ENCODE results near the gene NAPG. TPM values are rescaled to one million over a fixed set of nuclear protein-coding genes. Genes with fewer than 3 reads are reported as not detected.

Gene NAPG
- total RNA-seq, 1 experiment from 2014 or later, result 25.8 TPM

DNA sequence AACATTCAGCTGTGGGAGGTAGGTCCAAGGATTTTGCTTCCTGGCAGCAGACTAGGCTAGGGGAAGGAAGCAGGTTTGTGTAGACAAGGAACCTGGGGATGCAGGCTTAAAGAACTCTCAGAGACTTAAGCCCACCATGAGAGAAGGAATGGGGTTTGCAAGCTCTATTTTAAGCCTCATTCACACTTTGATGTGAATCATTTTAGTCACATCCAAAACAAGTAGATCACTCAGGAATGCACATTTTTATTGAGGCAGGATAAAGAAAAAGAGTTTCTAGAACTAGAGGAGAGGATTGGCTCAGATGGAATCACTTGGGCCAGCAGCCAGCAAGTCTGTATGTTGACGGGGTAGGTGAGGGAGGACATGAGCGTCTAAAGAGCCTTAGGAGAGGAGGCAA lies 3.3 kb upstream of the NAPG start:
- CTCF ChIA-PET, result no interaction called here
- H3K36me3 Mint-ChIP-seq, result no peaks in the 10 kb centered on the region
- DNase-seq (ENCODE audit: low spot score) (no peak), ATAC-seq (no peak)
- peaks cover 17% of the 10 kb centered on the region for H3K4me1 Mint-ChIP-seq
- peaks cover under 1% of the 10 kb centered on the region for H3K9me3 Mint-ChIP-seq
- no peaks in the 10 kb centered on the region for H3K27me3 Mint-ChIP-seq (ENCODE audit: low read depth)
- POLR2A ChIA-PET, result no interaction called here
- H3K27ac Mint-ChIP-seq, result no peak overlapping the region
- no peak overlapping the region for H3K4me3 Mint-ChIP-seq
- TF ChIP-seq SMAD4 (CRISPR knock-in tag; IDR thresholded peaks at IDR 0.05) (no peak), JUN (CRISPR knock-in tag; IDR thresholded peaks at IDR 0.05) (no peak), TCF7 (CRISPR knock-in tag; IDR thresholded peaks at IDR 0.05; ENCODE audit: low read depth) (no peak), ELF4 (CRISPR knock-in tag; IDR thresholded peaks at IDR 0.05; ENCODE audit: low read depth) (no peak), ZNF263 (CRISPR knock-in tag; IDR thresholded peaks at IDR 0.05; ENCODE audit: low read depth) (no peak), FOXJ3 (CRISPR knock-in tag; IDR thresholded peaks at IDR 0.05; ENCODE audit: borderline replicate concordance) (no peak), RELA (CRISPR knock-in tag; IDR thresholded peaks at IDR 0.05; ENCODE audit: borderline replicate concordance) (no peak), ZNF232 (CRISPR knock-in tag; IDR thresholded peaks at IDR 0.05) (no peak), TEAD4 (CRISPR knock-in tag; IDR thresholded peaks at IDR 0.05) (no peak)
- TF ChIP-seq, protein P1, sequence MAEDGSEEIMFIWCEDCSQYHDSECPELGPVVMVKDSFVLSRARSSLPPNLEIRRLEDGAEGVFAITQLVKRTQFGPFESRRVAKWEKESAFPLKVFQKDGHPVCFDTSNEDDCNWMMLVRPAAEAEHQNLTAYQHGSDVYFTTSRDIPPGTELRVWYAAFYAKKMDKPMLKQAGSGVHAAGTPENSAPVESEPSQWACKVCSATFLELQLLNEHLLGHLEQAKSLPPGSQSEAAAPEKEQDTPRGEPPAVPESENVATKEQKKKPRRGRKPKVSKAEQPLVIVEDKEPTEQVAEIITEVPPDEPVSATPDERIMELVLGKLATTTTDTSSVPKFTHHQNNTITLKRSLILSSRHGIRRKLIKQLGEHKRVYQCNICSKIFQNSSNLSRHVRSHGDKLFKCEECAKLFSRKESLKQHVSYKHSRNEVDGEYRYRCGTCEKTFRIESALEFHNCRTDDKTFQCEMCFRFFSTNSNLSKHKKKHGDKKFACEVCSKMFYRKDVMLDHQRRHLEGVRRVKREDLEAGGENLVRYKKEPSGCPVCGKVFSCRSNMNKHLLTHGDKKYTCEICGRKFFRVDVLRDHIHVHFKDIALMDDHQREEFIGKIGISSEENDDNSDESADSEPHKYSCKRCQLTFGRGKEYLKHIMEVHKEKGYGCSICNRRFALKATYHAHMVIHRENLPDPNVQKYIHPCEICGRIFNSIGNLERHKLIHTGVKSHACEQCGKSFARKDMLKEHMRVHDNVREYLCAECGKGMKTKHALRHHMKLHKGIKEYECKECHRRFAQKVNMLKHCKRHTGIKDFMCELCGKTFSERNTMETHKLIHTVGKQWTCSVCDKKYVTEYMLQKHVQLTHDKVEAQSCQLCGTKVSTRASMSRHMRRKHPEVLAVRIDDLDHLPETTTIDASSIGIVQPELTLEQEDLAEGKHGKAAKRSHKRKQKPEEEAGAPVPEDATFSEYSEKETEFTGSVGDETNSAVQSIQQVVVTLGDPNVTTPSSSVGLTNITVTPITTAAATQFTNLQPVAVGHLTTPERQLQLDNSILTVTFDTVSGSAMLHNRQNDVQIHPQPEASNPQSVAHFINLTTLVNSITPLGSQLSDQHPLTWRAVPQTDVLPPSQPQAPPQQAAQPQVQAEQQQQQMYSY (CRISPR knock-in tag; IDR thresholded peaks at IDR 0.05), result no peak
- TF ChIP-seq, protein P2, sequence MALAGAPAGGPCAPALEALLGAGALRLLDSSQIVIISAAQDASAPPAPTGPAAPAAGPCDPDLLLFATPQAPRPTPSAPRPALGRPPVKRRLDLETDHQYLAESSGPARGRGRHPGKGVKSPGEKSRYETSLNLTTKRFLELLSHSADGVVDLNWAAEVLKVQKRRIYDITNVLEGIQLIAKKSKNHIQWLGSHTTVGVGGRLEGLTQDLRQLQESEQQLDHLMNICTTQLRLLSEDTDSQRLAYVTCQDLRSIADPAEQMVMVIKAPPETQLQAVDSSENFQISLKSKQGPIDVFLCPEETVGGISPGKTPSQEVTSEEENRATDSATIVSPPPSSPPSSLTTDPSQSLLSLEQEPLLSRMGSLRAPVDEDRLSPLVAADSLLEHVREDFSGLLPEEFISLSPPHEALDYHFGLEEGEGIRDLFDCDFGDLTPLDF (CRISPR knock-in tag; IDR thresholded peaks at IDR 0.05), result no peak
- TF ChIP-seq, protein P3, sequence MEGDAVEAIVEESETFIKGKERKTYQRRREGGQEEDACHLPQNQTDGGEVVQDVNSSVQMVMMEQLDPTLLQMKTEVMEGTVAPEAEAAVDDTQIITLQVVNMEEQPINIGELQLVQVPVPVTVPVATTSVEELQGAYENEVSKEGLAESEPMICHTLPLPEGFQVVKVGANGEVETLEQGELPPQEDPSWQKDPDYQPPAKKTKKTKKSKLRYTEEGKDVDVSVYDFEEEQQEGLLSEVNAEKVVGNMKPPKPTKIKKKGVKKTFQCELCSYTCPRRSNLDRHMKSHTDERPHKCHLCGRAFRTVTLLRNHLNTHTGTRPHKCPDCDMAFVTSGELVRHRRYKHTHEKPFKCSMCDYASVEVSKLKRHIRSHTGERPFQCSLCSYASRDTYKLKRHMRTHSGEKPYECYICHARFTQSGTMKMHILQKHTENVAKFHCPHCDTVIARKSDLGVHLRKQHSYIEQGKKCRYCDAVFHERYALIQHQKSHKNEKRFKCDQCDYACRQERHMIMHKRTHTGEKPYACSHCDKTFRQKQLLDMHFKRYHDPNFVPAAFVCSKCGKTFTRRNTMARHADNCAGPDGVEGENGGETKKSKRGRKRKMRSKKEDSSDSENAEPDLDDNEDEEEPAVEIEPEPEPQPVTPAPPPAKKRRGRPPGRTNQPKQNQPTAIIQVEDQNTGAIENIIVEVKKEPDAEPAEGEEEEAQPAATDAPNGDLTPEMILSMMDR (IDR thresholded peaks at IDR 0.05), result no peak
- TF ChIP-seq, protein P4, sequence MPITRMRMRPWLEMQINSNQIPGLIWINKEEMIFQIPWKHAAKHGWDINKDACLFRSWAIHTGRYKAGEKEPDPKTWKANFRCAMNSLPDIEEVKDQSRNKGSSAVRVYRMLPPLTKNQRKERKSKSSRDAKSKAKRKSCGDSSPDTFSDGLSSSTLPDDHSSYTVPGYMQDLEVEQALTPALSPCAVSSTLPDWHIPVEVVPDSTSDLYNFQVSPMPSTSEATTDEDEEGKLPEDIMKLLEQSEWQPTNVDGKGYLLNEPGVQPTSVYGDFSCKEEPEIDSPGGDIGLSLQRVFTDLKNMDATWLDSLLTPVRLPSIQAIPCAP (CRISPR knock-in tag; IDR thresholded peaks at IDR 0.05), result no peak
- TF ChIP-seq, protein P5, sequence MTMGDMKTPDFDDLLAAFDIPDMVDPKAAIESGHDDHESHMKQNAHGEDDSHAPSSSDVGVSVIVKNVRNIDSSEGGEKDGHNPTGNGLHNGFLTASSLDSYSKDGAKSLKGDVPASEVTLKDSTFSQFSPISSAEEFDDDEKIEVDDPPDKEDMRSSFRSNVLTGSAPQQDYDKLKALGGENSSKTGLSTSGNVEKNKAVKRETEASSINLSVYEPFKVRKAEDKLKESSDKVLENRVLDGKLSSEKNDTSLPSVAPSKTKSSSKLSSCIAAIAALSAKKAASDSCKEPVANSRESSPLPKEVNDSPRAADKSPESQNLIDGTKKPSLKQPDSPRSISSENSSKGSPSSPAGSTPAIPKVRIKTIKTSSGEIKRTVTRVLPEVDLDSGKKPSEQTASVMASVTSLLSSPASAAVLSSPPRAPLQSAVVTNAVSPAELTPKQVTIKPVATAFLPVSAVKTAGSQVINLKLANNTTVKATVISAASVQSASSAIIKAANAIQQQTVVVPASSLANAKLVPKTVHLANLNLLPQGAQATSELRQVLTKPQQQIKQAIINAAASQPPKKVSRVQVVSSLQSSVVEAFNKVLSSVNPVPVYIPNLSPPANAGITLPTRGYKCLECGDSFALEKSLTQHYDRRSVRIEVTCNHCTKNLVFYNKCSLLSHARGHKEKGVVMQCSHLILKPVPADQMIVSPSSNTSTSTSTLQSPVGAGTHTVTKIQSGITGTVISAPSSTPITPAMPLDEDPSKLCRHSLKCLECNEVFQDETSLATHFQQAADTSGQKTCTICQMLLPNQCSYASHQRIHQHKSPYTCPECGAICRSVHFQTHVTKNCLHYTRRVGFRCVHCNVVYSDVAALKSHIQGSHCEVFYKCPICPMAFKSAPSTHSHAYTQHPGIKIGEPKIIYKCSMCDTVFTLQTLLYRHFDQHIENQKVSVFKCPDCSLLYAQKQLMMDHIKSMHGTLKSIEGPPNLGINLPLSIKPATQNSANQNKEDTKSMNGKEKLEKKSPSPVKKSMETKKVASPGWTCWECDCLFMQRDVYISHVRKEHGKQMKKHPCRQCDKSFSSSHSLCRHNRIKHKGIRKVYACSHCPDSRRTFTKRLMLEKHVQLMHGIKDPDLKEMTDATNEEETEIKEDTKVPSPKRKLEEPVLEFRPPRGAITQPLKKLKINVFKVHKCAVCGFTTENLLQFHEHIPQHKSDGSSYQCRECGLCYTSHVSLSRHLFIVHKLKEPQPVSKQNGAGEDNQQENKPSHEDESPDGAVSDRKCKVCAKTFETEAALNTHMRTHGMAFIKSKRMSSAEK (CRISPR knock-in tag; IDR thresholded peaks at IDR 0.05; ENCODE audit: borderline replicate concordance), result no peak
- TF ChIP-seq, protein P6, sequence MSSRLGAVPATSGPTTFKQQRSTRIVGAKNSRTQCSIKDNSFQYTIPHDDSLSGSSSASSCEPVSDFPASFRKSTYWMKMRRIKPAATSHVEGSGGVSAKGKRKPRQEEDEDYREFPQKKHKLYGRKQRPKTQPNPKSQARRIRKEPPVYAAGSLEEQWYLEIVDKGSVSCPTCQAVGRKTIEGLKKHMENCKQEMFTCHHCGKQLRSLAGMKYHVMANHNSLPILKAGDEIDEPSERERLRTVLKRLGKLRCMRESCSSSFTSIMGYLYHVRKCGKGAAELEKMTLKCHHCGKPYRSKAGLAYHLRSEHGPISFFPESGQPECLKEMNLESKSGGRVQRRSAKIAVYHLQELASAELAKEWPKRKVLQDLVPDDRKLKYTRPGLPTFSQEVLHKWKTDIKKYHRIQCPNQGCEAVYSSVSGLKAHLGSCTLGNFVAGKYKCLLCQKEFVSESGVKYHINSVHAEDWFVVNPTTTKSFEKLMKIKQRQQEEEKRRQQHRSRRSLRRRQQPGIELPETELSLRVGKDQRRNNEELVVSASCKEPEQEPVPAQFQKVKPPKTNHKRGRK (CRISPR knock-in tag; IDR thresholded peaks at IDR 0.05; ENCODE audit: borderline replicate concordance), result no peak
